Superior temporal gyrus (tissue), 1 donor: ENCODE data around the gene C1orf116.
A peak's percentile ranks its signal among the peaks of the same experiment; 100 is the strongest.

Experiments
- DNase-seq: peaks from one replicate; pipeline ENCODE4 v3.0.0-alpha.2; 2016; ENCODE audit errors: extremely low spot score

The C1orf116 gene

DNA sequence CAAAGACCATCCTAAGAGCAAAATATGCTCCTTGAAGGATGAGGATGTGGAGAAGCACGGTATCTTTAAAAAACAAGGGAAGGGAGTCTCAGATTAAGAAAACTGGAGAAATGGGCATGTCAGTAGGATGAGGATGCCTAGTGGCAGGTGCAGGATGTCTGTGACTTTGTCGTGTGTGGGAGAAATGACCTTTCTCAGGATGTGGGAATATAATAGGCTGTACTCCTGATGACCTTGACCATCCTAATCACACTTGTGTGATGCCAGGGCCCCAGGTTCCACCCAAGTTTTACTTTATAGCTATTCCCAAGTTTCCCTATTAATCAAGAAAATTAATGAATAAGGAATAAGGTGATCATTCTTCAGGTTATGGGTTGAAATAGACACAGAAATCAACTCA is 12.9 kb downstream of the C1orf116 start:
- DNase-seq, result no peak

DNA sequence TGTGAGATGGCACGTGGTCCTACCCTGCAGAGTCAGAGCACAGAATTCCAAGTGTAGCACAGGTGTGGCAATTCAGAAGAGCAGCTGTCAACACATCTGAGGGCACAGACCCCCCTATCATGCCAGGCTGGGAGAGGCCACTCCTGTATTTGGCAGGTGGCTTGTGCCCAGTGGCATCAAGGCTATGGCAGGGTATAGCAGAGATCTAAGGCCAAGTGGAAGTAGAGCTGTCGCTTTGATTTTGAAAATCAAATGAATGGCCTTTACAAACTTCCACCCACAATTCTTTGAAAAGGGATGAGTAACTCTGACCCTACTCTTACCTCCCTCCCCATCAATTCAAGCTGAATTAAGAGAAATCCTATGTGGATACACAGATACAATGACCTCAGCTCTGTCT is 13.4 kb downstream of the C1orf116 start:
- DNase-seq, result no peak

DNA sequence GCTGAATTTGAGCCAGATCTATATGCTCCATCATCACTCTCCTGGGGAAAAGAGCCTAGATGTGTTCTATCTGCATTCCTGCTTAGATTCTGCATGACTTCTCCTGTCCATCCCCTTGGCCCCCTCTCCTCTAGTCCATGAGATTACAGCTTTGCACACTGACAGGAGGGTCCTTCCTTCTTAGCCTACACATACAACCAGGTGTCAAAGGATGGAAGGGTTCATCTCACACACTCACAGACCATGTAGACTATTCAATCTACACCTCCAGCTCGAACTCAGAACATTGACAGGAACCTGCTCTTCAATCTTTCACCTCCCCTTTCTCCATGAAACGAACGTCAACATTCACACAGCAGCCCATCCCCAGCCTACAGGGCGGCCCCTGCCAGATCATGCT is 13.8 kb downstream of the C1orf116 start:
- no peak for DNase-seq

GRCh38 chr1:207017615-207018559 is 14.7 kb downstream of the C1orf116 start:
- no peak for DNase-seq

DNA sequence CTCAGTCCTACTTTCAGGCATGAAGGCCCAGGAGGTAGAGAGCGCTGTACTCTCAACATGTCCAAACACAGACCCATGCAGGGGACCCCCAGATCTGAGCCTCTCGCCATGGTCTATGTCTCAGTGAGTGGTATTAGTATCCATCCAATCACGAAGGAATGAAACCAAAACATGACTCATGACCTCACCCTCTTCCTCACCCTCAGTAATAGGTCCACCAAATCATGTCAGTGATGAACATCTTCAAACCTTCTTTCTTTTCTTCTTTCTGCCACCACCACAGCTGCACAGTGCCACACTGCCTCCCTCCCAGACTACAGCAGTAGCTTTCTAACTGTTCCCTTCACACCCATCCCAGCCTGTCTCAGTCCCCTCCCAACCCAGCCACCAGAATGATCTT is 16.8 kb downstream of the C1orf116 start:
- DNase-seq, result no peak

DNA sequence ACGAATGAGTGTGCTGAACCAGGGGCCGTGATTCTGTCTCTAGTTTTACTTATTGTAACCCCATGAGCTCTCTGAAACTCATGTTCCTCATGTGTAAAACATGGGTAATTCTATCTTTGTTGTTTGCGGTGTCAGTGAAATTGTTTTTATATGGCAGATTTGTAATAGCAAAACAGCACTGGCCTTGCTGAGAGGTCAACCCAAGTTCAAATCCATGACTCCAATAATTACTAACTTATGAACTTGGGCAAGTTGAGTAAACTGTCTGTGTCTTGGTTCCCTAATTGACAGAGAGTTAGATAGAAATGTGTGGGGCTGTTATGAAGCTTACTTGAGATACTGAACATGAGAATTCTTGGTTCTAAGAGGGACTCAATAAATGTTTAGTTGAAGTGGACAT is 17.8 kb downstream of the C1orf116 start:
- DNase-seq, result no peak

- DNase-seq, result no peak
These were observed 19.1 kb downstream of the C1orf116 start for GRCh38 chr1:207013321-207014085.

- DNase-seq, result no peak
These were observed 21.8 kb downstream of the C1orf116 start for GRCh38 chr1:207010726-207011125.

GRCh38 chr1:207009945-207010344 is 22.6 kb downstream of the C1orf116 start:
- no peak for DNase-seq

DNA sequence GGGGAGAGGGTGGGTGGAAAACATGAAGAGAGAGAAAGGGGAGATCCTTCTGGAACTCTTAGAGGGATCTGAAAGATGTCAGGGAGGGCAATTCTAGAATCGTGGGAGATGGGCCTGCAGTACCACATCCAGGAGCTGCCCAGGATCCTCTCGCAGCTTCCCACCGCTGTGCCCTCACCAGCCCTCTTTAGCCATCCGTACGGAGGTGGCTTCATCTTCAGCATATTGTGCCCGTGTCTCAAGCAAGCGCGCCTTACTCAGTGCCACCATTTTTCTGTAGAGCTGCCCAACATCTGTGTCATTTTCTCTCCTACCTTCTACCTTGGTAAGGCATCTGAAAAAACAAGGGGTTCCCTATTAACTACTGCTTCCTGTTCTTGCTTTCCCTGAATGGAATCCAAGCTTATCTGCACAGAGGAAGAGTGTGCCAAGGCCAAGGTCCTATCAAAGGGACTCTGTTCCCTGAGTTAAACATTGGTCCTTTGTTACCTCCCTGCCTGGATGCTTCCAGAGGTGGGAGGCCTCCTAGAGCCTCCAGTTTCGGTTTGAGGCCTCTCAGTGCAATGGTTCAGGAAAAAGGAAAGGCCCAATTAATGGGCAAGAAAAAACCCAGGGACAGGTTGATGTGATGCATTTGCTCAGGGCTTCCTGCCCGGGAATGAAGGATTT is 23.2 kb downstream of the C1orf116 start:
- DNase-seq, result no peak

GRCh38 chr1:207007352-207008033 is 25.1 kb downstream of the C1orf116 start:
- no peak for DNase-seq

GRCh38 chr1:207006914-207007313 is 25.6 kb downstream of the C1orf116 start:
- DNase-seq, result no peak

DNA sequence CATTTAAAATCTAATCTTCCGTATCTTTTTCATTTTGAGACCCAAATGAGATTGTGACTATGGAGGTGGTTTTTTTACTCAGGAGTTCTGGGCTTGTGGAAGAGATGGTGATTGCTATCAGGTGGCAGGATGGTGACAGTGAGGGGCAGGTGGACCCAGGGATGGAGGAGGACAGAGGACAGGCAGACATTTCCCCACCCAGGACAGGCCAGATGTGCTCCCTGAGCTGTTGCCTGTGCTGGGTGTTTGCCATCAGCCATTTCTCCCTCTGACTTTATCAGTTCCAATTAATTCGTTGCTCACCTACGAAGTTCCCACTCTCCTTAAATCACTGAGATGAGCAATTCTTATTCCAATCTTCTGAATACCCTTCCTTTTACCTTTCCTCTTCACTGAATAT is 26.5 kb downstream of the C1orf116 start:
- DNase-seq, result no peak

DNA sequence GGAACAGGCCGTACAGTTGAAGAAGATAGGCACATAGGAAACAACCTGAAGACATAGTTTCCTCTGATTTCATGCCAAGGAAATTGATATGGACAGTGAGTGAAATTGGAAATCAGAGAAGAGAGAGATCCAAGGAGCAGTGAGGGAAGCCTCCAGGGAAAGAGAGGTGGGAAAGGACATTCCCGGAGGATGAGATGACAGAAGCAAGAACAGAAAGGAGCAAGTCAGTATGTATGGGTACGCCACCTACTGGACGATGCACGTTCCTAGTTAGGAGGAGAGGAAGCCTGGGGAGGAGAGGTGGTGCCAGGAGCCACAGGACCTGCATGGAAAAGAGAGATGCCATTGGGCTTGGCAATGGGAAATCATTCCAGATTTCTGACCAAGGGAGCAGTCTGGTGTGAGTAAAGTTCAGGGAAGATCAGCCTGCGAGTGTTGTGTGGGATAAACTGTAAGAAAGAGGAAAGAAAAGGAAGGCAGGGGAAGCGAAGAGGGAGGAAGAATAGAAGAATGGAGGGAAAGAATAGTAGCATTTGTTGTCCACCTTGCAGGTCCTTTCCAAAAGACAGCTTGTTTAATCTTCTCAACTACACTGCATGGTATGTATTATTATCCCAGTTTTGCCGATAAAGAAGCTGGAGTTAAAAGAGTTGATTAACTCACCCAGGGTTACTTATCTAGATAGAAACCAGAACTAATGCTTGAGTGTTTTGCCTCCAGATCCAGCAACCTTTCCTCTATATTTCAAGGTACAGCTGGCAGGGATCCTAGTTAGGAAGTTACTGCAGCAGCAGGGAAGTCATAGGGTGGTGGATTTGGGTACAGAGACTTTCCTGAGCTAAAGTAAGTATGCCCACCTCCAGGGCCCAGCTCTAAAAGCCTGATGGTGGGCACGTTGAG is 27.4 kb downstream of the C1orf116 start:
- DNase-seq, result peak; percentile 68

DNA sequence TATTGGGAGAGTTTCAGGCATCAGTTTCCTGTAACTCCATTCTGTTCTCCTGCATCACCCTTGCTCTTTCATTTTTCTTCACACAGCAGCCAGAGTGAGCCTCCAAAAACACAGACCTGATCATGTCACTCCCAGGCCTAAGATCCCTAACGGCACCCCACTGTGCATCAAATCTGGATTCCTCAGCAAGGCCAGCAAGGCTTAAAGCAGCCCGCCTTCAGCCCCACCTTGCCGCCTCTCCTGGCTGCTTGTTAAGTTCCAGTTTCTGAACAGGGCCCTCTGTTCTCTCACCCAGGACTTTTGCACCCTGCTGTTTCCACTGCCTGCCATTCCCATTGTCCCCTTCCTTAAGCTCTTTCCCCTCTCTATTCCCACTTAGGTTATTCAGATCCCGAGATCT is 29.3 kb downstream of the C1orf116 start:
- no peak for DNase-seq

- DNase-seq, result no peak
These were observed 29.8 kb downstream of the C1orf116 start for GRCh38 chr1:207002724-207003146.

GRCh38 chr1:207001492-207002245 is 30.9 kb downstream of the C1orf116 start:
- DNase-seq, result no peak

DNA sequence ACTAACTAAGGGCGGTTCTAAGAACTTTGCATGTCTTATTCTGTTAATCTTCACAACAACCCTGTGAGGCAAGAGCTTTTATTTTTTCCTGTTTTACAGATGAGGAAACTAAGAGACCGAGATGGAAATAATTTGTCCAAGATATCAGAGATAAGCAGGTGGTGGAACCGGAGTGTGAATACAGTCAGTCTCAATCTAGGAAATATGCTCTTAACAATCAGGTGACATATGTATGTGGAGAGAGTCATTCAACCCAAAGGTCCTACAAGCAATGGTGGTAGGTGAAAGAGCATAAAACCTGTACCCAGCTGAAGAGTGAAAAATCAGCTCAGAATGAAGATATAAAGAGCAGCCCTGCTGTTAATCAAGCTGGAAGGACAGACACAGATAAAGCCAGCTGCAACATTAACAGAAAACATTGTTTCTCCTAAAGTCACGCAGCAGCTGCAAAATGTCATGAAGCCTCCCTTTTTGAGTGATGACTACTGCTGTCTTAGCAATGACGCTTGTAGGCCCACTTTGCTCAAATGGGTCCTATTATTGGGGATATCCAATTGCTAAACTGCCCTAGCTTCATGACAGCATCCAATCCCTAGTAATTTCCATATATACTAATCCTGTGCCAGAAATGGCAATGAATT is 31.8 kb downstream of the C1orf116 start:
- DNase-seq, result no peak

DNA sequence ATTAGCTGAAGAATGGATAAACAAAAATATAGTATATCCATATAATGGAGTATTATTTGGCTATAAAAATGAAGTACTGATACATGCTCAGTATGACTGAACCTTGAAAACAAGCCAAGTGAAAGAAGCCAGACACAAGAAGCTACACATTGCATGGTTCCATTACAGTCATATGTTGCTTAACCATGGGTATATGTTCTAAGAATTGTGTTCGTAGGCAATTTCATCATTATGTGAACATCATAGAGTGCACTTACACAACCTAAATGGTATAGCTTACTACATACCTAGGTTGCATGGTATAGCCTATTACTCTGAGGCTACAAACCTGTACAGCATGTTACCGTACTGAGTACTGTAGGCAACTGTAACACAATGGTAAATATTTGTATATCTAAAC is 33.7 kb downstream of the C1orf116 start:
- no peak for DNase-seq
